Stimulated activated CD4-positive, alpha-beta T cell treated with anti-CD3 and anti-CD28 coated beads, TNF-alpha, amount 100 ng/mL, for 24 hours (primary cell): Measurements from ENCODE around the gene ARHGAP32.

ENCODE experiments used
- DNase-seq, 3 experiments: peaks; one replicate each; pipeline ENCODE4 v3.0.0-alpha.2; 2020; ENCODE audit warnings: low read depth in 3 of 3

The ARHGAP32 gene

DNA sequence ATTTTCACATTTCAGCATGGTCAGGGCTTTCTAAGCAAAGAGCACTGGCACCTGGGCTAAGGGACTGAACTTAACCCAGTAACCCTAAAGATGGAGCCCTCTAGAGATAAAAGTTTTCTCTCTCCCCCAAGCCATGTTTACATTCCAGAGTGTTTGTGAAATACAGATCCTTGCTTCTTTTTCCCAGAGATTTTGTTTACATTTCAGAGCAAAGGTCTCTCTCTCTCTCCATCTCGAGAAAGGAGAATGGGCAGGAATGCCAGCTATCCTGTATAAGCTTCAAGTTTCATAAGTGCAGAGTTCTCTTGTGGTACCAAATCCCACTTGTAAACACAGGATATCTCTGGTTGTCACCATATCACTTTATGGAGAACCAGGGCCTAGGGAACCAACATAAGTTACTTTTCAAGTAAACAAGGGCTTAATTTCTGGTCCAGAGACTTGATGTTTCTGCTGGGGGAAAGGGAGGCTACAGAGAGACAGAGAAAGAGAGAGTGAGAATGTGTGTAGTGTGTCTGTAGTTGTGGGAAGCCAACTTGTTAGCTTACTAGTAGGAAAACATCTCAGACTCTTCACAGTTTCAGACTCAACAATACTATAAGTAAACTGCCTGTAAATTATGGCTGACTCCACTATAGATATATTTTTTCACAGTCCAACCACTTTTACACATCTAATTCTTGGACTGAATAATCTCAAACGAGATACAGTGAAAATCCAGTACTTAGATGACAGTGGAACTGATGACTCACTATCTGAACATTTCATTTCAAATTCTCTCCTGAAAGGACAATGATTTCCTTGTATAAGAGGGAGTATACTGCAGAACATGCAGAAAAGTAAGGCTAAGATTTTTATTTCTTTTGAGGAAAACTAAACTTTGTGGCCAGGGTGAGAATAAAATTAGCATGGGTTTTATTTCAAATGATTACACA, 76.2 kb downstream of the ARHGAP32 start:
- no peak for DNase-seq

DNA sequence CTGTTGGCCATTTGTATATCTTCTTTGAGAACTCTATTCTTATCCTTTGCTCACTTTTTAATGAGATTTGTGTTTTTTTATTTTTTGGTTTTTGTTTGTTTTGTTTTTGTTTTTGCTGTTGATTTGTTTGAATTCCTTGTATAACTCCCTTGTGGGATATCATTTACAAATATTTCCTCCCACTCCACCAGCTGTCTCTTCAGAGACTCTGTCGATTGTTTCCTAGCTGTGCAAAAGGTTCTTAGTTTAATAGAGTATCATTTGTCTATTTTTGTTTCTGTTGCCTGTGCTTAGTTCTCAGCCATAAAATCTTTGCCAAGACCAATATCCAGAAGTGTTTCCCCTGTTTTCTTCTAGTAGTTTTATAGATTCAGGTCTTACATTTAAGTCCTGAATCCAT, 82.4 kb downstream of the ARHGAP32 start:
- no peak for DNase-seq

DNA sequence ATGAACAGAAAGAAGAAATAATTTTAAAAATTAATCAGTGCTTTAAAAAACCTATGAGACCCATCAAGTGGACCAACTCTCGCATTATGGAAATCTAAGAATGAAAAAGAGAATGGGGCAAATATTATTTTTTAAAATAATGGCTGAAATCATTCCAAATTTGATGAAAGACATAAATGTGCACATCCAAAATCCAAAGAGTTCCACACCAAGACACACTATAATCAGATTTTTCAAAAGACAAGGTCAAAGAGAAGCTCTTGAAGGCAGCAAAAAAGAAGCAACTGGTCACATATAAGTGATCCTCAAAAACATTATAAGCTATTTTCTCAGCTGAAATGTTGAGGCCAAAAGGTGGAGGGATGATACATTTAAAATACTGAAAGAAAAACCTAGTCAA, 85.3 kb downstream of the ARHGAP32 start:
- DNase-seq, result no peak

DNA sequence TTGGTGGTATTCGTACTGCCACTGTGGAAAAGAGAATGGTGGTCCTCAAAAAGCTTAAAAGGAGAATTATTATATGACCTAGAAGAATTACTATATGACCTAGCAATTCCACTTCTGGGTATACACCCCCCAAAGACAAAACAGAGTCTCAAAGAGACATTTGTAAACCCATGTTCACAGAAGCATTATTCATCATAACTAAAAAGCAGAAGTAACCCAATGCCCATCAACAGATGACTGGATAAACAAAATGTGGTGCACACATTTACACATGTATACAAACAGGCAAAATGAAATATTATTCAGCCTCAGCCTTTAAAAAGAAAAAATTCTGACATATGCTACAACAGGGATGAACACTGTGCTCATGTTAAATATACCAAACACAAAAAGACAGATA, 89.4 kb downstream of the ARHGAP32 start:
- DNase-seq, result no peak

DNA sequence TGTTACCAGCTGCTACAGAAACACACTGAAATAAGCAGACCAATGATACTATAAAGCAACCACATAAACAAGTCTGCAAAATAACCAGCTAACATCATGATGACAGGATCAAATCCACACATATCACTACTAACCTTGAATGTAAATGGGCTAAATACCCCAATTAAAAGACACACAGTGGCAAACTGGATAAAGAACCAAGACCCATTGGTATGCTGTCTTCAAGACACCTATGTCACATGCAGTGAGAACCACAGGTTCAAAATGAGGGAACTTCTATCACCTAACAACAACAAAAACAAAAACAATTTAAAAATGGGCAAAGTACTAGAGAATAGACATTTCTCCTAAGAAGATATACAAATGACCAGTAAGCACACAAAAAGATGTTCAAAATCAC, 89.9 kb downstream of the ARHGAP32 start:
- no peak for DNase-seq

DNA sequence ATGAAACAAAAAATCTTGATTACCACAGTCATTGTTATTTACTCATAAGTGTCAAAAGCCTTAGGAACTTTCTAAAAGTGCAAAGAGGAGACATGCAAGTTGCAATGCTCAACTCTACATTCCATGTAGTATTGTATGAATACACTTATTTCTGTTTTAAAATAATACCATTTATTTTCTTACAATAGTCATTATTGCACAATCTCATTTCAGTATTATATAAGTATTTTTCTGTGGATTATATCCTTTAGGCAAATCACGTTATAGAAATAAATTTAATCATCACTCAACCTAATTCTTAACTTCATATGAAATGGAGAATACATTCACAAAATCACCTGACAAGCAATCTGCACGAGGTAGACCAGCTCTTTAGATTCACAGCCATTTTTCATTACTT, 98.8 kb downstream of the ARHGAP32 start:
- DNase-seq, result no peak

DNA sequence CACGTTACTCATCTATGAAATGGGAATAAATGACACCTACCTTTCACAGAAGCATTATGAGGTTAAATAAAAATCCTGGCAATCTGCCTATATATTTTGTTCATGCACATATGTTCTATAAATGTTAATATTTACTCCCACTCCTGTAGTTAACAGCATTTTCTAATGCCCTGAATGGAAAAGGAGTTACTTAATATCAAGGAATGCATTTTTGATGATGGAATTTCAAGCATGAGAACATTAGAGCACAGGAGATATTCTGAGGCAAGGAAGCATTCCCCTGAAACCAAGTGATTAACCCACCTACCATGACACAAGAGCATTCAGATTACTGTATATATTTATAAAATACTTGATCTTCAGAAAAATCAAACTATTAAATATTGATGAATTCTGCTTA, 102.1 kb downstream of the ARHGAP32 start:
- DNase-seq, result no peak

DNA sequence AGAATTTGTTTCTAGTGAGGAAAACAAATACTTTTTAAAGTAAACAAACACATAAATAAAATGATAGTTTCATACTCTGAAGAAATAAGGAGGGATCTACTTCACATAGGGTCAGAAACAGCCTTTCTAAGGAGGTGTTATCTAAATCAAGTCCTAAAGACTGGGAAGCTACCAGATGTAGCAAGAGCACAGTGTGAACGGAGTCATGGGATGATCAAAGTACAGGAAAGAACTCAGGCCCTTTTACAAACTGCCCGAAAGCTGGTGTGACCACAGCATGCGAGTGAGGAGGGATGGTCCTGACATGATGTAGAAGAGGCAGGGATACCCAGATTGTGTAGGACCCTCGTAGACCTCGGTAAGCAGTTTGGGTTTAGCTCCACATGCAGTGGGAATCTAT, 102.8 kb downstream of the ARHGAP32 start:
- DNase-seq, result no peak

DNA sequence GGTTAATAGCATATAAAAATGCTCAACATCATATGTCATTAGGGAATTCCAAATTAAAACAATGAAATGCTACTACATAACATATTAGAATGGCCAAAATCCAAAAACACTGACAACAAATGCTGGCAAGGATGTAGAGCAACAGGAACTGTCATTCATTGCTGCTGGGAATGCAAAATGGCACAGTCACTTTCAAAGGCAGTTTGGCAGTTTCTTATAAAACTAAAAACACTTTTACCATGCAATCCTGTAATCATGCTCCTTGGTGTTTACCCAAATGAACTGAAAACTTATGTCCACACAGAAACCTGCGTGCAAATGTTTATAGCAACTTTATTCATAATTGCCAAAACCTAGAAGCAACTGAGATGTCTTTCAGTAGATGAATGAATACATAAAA, 105.1 kb downstream of the ARHGAP32 start:
- DNase-seq, result no peak

DNA sequence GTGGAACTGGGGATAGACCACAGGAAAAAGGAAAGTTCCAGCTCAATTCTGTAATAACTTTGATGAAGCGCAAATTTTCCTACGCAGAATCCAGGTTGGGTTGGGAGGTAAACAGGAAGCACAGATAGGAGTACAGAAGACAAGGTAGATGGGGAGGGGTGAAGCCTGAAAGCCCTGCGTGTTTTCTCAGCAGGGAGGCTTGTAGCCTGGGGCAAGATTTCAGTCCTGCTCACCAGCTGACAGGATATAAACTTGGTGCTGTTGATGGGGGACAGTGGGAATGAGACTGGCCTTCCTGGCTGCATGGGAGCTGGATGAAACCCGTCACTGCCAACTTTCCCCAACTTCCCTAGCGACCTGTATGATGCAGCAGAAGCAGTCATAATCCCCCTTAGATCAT, 114.9 kb downstream of the ARHGAP32 start:
- DNase-seq, result no peak

DNA sequence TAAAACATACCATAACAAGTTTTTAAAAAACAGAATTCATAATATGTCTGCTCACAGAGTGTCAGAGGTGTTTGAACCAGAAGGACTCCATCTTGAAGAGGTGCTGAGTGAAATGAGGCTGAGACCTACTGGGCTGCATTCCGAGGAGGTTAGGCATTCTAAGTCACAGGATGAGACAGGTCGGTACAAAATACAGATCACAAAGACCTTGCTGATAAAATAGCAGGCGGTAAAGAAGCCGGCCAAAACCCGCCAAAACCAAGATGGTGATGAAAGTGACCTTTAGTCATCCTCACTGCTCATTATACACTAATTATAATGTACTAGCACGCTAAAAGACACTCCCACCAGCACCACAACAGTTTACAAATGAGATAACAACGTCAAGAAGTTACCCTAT, 116.4 kb downstream of the ARHGAP32 start:
- no peak for DNase-seq

DNA sequence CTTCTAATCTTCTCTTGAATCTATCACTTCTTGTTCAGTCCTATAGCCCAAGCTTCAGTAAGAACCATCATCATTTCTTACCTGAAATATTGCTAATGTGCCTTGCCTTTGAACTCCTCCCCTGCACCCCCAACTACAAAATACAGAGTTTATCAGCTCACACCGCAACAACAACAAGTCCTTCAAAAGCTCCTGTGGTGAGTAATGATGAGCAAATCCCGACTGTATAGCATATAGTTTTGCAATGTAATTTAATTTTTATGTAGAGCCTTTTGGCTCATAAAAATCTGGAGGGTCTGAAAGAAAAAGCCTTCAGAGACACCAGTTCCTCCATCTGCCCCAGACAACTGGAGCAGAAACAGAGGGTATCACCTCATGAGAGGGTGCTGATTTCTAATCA, 124.7 kb downstream of the ARHGAP32 start:
- DNase-seq, result no peak

DNA sequence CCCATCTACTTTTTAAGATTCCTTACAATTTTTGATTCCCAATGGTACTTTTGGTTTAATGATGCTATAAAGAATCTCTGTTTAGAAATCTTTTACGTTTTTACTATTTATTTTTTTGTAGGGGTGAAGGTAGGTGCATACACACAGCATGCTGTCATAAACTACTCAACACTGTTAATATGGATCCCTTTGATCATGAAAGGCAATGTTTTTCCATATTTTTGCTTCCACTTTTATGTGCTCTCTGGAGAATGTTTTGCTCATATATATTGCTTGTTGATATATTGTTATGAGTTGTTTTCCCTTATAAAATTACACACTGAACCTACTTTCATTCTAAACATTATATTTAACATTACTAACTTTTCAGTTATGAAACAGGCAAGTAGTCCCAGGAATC, 125.9 kb downstream of the ARHGAP32 start:
- DNase-seq, result no peak

DNA sequence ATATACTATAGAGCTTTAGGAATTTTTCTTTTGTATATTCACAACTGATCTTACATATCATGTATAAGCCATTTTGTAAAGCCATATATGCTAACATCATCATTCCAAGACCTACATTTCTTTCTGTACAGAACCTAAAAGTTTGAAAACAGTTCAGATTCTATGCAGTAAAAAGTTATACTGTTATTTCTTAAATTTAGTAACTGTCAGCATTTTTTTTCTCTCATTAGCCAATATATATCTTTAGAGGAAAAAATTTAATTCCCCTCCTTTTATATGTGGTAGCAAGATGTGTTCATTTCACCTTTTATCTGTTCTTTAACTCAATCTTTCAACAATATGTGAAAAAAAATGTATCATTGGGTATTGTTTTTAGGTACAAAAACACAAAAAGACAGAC, 129.0 kb downstream of the ARHGAP32 start:
- no peak for DNase-seq

DNA sequence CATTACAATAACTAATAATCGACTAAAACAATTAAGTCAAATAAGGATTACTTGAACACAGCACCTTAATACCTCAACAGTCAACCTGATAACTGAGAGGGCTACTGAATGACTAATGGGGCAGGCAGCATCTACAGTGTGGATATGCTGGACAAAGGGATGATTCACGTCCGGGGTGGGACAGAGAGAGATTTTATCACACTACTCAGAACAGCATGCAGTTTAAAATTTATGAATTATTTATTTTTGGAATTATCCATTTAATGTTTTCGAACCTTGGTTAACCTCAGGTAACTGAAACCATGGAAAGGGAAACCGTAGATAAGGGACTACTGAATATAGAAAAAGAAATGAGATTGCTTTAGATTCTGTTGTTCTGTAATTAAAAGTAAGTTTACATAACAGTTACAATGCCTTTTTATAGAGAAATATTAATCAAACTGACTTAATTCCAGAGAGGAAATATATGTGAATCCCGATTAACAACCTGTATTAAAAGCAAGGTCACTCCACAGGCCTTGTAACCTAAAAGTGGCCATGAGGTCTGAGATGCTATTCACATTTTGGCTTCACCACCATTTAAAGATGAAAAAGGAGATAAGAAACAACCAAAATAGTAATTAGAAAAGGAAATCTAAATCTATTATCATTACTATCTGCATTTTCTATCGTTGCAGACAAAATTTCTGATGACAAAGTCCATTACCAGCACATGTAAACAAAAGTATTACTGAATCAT, 130.5 kb downstream of the ARHGAP32 start:
- DNase-seq, result no peak

DNA sequence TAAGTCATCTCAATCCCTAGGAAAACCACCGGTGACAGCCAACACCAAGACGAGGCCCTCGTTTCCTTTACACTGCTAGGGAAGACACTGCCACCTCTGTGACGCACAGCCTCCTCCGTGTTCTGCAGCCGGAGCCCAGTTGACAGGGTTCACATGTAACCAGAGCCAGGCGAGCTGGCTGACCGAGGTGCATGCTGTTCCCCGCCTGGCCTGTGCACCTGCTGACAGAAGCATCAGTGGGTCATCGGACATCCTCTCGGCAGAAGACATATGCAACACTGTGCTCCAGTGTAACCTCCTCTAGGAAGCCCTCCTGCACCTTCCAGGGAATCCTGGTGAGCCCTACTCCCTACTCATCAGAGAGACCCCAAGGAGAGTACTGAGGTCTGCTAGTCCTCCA, 135.2 kb downstream of the ARHGAP32 start:
- no peak for DNase-seq

DNA sequence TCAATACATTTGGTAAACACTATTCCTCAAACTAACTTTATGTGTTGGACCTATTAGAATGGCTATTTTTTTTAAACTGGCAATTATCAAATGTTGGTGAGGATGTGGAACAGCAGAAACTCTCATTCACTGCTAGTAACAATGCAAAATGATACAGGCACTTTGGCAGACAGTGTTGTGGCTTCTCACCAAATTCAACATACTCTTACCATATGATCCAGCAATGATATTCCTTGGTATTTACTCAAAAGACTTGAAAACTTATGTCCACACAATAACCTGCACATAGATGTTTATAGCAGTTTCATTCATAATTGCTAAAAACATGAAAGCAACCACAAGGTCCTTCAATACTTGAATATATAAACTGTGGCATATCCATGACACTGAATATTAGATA, 136.9 kb downstream of the ARHGAP32 start:
- no peak for DNase-seq

DNA sequence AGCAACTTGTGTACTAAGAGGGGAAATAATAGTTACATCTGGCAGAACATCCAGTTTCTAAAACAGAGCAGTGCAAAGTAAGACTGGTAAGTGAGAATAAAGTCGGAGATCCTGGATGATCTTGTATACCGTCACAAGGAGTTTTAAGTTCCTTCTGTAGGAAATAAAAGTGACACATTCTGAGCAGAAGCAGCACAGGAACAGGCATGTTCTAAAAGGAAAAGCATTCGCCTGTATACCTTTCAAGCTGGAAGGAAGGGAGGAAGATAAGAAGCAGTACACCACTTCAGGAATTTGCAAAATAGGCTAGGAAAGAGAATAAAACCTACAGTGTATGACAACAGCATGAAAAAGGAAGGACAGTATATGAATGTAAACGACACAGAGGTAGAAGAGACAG, 143.2 kb downstream of the ARHGAP32 start:
- no peak for DNase-seq

DNA sequence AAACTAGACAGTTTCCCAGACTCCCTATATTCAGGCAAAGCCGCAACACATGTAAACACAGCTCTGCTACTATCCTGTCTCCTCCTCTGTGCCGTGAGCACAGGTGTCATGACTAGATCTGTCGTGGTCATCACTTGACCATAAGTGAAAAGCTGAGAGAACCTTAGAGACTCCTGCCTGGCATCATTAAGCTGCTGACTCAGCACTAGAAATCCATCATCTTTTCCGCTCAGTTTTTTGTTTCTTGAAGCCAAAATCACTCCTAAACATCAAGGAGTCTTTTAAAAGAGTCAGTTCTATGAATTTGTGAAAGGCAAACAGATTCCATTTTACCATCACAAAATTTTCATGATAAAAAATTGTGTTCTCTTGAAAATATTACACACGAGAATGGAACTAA, 147.0 kb downstream of the ARHGAP32 start:
- no peak for DNase-seq

DNA sequence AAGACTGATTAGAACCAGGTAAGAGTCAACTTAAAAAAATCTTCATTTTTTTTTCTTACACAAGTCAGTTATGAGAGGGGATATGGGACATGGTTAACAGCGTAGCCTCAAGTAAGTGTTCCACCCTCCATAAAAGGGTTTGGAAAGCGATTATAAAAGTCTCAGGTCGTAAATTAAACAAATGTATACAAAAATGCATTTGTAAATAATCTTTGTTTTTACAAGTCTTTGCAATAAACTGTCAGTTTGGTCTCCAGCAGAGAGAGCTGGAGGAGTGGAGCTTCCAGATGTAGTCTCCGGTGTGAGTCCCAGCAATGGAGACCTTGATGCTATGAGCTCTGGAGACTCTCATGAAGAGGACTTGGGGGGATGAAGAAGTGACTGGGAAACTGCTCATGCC, 149.6 kb downstream of the ARHGAP32 start:
- no peak for DNase-seq

DNA sequence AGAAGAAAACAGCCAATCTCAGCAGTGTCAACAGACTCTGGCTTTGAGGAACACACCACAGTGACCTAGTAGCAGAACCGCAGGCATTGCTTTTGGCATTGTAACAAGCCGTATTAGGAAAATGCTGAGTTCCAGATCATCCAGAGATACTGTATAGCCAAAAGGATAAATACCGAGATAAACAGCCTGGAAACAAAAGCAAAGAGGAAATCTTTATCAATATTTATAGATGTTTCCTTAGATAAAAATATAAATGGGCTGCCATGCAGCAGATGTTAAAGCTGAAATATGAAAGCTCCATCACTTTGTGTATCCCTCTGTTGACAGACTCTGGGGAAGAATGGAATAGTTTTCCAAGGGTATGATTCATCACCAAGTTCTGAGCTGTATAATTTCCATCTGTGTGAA, 150.5 kb downstream of the ARHGAP32 start:
- no peak for DNase-seq

DNA sequence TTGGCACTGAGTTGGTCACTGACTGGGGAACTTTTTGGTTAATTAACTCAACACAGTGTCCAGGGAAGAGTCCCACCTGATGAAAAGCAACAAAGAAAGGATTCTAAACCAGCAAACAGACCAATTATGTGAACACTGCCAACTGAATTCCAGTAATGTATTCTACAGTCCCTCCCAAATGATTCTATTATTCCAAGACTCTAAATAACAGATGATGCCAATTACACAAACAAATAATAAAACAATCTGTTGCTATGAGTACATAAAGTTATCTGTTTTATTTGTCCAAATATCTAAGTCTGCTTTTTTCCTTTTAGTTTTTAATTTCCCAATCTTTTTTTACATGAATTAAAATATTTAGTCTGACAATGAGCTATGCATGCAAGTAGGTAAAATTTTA, 151.2 kb downstream of the ARHGAP32 start:
- DNase-seq, result no peak

DNA sequence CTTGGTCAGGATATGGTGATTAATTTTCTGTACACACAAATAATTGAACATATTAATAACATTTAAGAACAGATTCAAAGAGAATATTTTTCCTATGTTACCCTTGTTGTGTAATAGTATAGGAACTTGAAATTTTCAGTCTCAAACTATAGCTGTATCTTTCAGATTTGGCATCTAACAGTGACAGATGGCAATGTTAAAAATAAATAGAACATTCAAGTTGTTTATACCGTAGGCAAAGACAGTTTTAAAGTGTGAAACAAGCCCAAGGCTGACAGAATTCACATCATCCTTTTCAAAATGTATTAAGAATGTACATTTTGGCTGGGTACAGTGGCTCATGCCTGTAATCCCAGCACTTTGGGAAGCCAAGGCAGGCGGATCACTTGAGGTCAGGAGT, 156.9 kb downstream of the ARHGAP32 start:
- DNase-seq, result no peak
